ELF-1 (cell line): ENCODE data around the gene LARGE1.
A peak's percentile ranks its signal among the peaks of the same experiment; 100 is the strongest.

Experiments
- DNase-seq: peaks from one replicate; pipeline ENCODE4 v3.0.0-alpha.2; 2016; ENCODE audit warnings: low read depth, low spot score

The LARGE1 gene

GRCh38 chr22:33722816-33723215 is 197.5 kb downstream of the LARGE1 start:
- peak; percentile 5 for DNase-seq

- no peak for DNase-seq
Measured at GRCh38 chr22:33720166-33720878, 200.0 kb downstream of the LARGE1 start.

GRCh38 chr22:33717694-33718396 is 202.4 kb downstream of the LARGE1 start:
- no peak for DNase-seq

- DNase-seq = no peak
Measured at GRCh38 chr22:33715237-33715985, 204.9 kb downstream of the LARGE1 start.

GRCh38 chr22:33710326-33710725 is 209.9 kb downstream of the LARGE1 start:
- DNase-seq = no peak

- no peak for DNase-seq
Measured at GRCh38 chr22:33707581-33707980, 212.7 kb downstream of the LARGE1 start.

- DNase-seq = peak; percentile 5
Measured at GRCh38 chr22:33706100-33706499, 214.2 kb downstream of the LARGE1 start.

- no peak for DNase-seq
Measured at GRCh38 chr22:33699176-33699575, 221.1 kb downstream of the LARGE1 start.

GRCh38 chr22:33697640-33698039 is 222.6 kb downstream of the LARGE1 start:
- DNase-seq = no peak

GRCh38 chr22:33691057-33691630 is 229.1 kb downstream of the LARGE1 start:
- no peak for DNase-seq

GRCh38 chr22:33688903-33689302 is 231.4 kb downstream of the LARGE1 start:
- DNase-seq = no peak

- no peak for DNase-seq
Measured at GRCh38 chr22:33687464-33687863, 232.8 kb downstream of the LARGE1 start.

- no peak for DNase-seq
Measured at GRCh38 chr22:33684087-33684486, 236.2 kb downstream of the LARGE1 start.

- DNase-seq = no peak
Measured at GRCh38 chr22:33682927-33683326, 237.3 kb downstream of the LARGE1 start.

GRCh38 chr22:33680632-33681031 is 239.6 kb downstream of the LARGE1 start:
- no peak for DNase-seq

- DNase-seq = no peak
Measured at GRCh38 chr22:33678523-33678922, 241.8 kb downstream of the LARGE1 start.

- no peak for DNase-seq
Measured at GRCh38 chr22:33677536-33677935, 242.7 kb downstream of the LARGE1 start.

- DNase-seq = no peak
Measured at GRCh38 chr22:33674357-33674756, 245.9 kb downstream of the LARGE1 start.

- DNase-seq = no peak
Measured at GRCh38 chr22:33669746-33670145, 250.5 kb downstream of the LARGE1 start.

GRCh38 chr22:33666961-33667619 is 253.2 kb downstream of the LARGE1 start:
- peak; percentile 26 for DNase-seq

- DNase-seq = no peak
Measured at GRCh38 chr22:33666279-33666960, 253.9 kb downstream of the LARGE1 start.
